Skin epidermis (tissue), 12 donors: ENCODE measurements around the gene ZDHHC8.

Experiments
- H3K27ac ChIP-seq, 21 experiments: fragments of 200-600 bp; sonication (generic) in 11 of 21; one replicate each; pipeline ENCODE4 v1.5.0; 2020; ENCODE audit warnings: mild to moderate bottlenecking in 3 of 21, inconsistent platforms in 2 of 21, moderate library complexity in 2 of 21
- H3K4me3 ChIP-seq, 7 experiments: fragments of 200-600 bp; sonication (generic) in 2 of 7; one replicate each; pipeline ENCODE4 v1.5.0; 2020; ENCODE audit warnings: inconsistent platforms in 2 of 7, mild to moderate bottlenecking in 2 of 7, moderate library complexity in 1 of 7

The ZDHHC8 gene

DNA sequence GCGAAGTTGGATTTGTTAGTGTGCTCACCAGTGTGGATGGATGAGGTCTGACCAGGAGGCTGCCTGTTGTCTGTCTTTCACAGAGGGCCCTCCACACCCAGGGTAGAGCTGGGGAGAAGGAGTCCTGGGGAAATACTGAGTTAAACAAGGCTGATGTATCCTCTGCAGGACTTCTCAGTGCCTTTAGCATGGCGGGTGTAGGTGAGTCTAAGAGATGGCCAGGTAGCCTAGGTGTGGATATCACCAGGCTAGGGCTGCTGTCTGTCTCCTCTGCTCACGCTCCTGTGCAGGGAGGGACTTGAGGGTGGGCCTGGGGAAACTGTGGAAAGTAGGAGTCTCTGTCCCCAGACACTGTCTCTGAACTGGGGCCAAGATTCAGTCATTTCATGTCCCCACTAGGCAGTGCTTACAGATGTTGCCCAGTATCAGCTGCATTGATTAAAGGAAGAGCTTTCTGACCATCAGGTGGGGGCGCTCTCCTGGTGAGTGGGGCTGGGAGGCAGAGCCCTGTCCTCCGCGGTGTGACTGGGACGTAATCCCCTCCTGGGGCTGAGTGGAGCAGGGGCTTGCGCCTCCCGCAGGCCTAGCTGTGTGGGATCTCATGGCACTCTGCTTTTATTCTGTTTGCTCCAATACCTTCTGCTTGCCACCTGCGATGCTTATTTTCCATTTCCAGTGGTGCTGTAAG lies 54.7 kb downstream of the ZDHHC8 start:
- no peak overlapping the region for H3K4me3 ChIP-seq
- no peak overlapping the region for H3K27ac ChIP-seq

DNA sequence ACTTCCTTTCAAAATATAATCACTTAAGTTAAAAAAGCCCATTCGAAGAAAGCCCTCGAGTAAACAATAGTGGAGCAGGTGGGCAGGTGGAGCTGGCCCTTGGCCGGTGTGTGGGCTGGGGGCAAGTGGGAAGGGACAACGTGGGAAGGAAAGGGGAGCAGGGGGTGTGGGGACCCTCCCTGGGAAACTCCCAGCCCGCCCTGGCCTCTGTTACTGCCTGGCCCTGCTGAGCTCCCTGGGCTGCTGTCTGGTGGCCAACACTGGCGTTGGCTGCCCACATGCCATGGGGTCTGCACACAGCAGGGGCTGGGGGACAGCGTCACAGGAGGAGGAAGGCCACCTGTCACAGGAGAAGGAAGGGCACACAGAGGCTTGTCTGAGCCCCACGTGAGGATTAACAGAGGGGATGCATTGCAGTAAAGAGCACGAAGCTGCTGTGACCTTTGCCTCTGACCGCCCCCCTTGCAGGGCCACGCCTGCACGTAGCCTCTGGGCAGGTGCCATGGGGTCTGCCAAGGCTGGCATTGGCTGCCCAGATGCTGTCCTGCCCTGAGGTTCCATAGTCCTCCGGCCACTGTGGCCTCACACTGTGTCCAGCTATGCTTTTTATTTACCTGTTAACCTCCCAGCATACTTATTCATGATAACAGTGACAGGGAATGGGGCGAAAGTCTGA lies 55.4 kb downstream of the ZDHHC8 start:
- H3K27ac ChIP-seq: no peak overlapping the region
- H3K4me3 ChIP-seq: no peak overlapping the region

DNA sequence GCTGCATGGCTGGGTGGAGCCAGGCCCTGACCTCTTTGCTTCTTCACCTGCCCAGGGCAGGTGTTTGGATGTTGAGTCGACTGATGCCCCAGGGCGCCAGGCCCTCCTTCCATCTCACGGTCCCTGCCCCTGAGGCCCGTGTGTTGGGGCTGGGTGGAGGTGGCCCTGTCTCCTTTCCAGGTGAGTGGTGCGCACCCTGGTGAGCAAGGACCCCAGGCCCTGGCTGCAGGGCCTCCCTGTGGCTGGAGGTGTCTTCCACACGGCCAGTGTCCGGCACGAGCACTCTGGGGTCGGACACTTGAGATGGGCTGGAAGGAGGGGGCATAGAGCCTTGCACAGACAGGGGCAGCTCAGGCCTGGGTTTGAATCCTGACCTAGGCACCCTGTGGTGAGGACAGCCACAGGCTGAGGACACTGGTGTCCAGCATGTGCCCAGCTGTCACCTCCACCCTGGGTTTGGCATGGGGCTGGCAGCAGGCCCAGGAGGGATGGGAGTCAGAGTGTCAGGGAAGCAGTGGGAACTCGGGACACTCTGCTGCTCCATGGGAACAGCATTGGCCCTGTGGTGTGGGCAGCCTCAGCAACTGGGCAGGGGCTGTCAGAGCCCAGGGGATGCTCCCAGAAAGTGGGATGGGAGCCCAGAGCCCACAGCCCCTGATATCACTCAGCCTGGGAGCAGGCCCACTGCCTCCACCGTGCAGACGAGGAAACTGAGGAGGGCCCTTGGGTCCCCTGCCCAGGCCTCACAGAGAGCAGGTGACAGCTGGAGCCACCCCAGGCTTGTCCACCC lies 56.4 kb downstream of the ZDHHC8 start:
- no peak overlapping the region for H3K27ac ChIP-seq

DNA sequence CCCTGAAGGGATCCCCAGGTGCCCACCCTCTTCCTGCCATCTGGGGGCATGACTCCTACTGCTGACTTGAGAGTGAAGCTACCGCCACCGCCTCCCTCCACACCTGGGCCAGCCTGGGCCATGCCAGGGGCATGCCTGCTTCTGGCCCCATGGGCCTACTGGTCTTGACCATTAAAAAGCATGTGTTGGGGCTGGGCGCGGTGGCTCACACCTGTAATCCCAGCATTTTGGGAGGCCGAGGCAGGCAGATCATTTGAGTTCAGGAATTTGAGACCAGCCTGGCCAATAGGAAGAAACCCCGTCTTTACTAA lies 56.9 kb downstream of the ZDHHC8 start:
- Histone ChIP-seq H3K4me3 (no peak overlapping the region), H3K27ac (no peak overlapping the region)

More for the DNA sequence above, 56.4 kb downstream of the ZDHHC8 start:
- H3K4me3 ChIP-seq: no peak overlapping the region

DNA sequence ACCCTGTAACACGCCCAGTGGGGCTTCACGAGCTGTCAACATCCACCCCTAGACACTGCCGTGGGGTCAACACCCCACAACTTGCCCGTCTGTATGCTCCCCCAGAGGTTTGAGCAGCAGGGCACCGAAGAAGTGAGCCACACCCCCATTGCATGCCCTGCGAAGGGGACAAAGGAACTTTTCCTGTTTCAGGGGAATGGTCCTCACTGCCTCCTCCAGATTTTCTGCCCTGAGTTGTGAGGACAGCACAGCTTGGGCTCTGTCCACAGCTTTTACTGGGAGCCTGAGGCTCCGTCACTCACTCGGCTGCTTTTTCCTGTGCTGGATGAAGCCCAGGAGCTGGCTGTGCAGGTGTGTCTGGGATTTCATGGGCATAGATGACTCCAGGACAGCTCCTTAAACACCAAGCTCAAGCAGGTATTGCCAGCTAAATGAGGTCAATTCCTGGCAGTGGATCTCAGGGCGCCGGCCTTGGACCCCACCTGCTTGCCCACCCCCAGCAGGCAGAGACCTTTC lies 59.5 kb downstream of the ZDHHC8 start:
- Histone ChIP-seq H3K4me3 (no peak overlapping the region), H3K27ac (no peak overlapping the region)

DNA sequence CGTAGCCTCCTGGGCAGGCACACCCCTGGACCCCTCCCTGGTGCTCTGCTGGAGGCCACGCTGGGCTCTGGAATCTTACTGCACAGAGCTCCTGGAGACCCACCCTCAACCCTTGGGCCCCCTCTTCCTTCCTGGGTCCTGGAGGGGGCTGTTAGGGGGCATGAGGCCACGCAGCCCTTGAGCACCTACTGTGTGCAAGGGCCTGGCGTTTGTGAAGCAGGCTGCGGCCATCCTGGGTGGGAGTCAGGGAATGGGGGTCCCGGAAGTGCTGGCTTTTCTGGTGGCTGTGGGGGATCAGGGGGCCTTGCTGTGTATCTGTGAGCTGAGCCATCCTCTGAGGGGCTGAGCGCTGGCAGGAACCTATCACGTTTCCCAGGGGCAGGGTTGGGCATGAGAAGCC lies 60.2 kb downstream of the ZDHHC8 start:
- no peak overlapping the region for H3K27ac ChIP-seq
- no peak overlapping the region for H3K4me3 ChIP-seq

DNA sequence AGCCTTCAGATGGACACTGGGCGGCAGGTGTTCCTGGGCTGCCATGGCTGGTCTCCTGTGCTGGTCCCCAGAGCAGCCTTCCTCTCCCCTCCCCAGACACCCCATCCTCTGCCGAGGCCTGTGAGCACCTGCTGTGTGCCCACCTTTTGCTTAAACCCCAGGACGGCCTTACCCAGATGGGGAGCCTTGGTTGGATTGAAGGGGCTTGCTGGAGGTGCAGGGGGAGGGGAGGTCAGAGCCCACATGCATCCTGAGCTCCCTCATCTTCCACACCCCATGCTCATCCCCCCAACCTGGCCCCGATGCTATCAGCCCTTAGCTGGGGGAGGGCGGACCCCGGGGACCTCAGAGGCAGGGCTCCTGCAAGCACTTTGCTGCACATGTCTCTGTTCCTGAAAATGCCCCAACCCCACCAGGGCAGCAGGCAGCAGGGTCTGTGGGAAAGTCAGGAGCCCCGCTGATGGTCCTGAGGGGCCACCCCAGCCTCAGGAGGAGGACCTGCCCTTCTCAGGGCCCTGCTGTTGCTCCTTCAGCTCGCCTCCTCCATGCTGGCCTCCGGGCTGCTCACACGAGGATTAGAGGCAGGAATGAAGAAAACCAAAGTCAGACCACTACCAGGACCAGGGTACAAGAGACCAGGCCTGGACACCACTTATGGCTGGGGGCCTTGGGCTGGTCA lies 60.8 kb downstream of the ZDHHC8 start:
- Histone ChIP-seq H3K27ac (no peak overlapping the region), H3K4me3 (no peak overlapping the region)

DNA sequence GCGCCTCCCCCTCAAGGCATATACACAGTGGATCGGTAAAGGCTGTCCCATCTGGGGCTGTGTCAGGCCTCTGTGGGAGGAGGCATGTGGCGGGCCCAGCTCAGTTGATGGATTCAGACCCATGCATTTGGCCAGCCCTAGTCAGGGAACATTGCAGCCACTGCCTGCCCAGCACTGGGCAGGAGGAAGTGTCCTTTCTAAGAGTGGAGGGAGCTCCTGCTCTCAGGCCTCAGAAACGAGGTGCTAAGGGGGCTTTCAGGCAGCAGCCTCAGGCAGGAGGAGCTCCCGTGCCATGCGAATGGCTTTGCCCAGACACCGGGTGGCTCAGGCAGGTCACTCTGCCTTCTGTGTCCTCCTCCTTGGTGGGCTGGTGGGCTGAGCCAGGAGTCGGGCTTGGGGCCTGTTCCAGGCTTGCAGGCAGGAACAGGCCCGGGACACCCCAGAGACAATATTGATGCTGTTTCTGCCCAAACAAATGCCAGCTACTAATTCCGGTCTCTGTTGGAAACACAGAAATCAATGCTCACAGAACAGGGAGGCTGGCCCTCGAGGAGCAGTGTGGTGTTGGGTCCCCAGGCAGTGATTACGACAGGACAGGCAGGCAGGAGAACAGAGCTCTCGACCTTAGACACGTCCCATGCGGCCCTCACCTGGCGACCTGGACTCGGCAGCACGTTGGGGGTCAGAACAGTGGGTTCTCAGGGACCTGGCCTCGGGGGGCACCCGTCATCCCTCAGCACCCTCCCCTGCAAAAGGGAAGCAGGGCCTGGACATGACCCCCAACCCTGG lies 61.6 kb downstream of the ZDHHC8 start:
- Histone ChIP-seq H3K27ac (no peak overlapping the region), H3K4me3 (no peak overlapping the region)

DNA sequence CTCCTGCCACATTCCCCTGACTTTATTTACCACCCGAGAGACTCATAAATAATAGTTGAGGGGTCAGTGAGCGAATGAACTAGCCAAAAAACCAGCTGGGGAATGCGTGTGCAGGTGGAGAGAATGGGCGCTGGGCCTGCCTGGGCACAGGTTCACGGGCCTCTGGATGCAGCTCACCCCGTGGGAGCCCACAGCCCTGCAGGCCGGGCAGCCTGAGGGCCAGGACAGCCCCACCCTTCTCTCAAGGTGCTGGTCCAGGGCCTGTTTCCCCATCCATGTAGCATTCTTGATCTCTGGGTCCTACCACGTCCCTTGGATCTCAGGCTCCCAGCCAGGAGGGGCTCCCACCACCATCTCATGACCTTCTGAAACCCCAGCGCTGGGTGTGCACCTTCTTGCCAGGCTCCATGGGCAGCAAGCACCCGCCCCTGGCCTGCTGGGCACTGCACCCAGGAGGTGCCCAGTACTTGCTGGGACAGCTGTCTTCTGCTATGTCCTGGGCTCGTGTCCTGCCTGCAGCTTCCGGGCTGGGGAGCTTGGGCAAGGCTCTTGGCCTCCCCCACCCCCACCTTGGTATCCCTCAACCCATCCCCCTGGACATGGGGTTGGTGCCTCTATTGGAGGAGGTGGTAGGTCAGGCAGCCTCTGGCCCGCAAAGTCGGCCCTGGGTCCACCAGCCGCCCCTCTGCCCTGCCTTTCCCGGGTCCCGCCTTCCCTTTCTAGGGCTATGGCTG lies 62.3 kb downstream of the ZDHHC8 start:
- H3K4me3 ChIP-seq: no peak overlapping the region
- no peak overlapping the region for H3K27ac ChIP-seq

DNA sequence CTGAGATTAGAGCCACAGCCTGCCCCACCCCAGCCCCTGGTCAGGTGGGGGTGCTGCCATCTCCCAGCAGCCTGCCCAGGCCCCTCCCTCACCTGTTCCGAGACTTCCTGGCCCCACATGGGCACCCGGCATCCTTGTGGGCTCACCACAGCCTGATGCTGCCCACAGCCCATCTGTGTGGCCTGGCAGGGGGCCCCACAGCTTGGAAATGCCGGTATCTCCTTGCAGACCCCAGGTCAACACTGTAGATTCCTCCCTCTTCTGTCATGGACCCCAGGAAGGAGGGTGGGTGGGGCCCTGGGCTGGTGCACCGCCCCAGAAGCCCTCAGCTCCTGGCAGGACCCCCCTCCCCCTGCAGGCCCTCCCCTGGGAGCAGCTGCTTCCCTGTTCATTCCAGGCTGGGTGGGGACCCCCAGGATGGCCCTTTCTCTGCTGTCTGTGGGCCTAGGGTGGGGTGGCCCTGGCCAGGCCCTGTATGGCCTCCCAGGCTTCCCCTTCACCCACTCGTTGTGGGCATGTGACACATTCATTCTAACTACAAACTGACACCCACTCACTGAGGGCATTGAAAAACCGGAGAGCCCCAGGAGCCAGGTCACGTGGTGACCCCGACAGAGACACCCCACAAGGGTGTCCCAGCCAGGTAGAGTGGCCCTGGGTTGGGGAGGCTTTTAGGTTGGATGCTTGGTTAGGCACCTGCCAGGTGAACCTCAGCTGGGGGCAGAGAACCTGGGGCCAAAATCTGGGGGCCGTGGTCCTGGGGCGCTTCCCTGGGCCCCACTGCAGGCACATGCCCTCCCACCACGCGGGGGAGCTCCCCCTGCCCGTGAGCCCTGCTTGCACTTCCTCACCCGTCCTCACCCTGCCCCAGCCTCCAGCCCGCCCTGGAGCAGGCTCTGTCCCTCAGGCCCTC lies 63.3 kb downstream of the ZDHHC8 start:
- Histone ChIP-seq H3K27ac (no peak overlapping the region), H3K4me3 (no peak overlapping the region)

DNA sequence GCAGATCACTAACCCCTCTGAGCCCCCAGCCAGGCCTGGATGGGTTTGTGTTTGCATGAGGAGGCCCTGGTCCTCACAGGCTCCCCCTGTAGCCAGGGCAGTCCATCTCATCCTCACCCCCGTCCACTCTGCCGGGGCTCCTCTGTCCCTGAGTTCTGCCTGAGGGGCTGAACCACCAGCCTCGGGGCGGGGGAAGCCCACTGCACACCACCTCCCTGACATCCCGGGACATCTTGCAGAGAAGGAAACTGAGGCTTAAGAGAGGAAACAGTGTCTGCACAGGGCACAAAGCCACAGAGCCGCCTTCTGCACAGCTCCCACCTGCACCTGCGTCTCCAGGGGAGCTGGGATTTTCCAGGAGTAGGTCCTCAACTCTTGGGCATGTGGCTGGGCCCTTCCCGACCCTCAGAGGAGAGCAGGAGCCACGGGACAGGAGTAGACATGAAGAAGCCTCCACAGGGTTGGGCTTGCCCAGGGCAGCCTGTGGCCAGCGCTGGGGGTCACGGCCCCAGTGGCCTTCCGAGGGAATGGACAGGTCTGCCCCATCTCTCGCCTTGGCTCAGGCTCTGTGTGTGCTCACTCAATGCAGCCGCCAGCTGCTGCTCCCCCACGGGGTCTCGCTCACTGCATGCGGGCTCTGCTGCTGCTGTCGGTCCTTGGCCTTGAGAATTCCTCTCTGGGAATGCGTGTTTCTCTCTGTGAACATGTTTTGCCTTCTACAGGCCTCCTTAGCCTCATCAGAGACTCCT lies 64.7 kb downstream of the ZDHHC8 start:
- no peak overlapping the region for H3K27ac ChIP-seq
- no peak overlapping the region for H3K4me3 ChIP-seq
